IPS-20b (cell line): ENCODE measurements around the gene TBL1XR1.

Experiments
- H3K27ac ChIP-seq: one replicate; pipeline ENCODE4 v1.5.1; 2013; ENCODE audit warnings: low read length
- H3K27me3 ChIP-seq: 2 replicates; pipeline ENCODE4 v1.6.1; 2013; ENCODE audit warnings: mild to moderate bottlenecking, low read length, inconsistent platforms; ENCODE audit not compliant: insufficient read depth
- H3K36me3 ChIP-seq: 2 replicates; pipeline ENCODE4 v1.6.1; 2013; ENCODE audit warnings: low read depth, mild to moderate bottlenecking, inconsistent platforms, low read length, moderate library complexity; ENCODE audit not compliant: insufficient read depth
- H3K4me1 ChIP-seq: 2 replicates; pipeline ENCODE4 v1.6.1; 2013; ENCODE audit warnings: mild to moderate bottlenecking, control low read depth, inconsistent platforms, low read length, moderate library complexity; ENCODE audit not compliant: insufficient read depth
- H3K4me3 ChIP-seq: 2 replicates; pipeline ENCODE4 v1.5.1; 2013; ENCODE audit warnings: mild to moderate bottlenecking, low read length, inconsistent platforms
- H3K9ac ChIP-seq: 2 replicates; pipeline ENCODE4 v1.6.1; 2013; ENCODE audit warnings: low read depth, mild to moderate bottlenecking, inconsistent platforms, low read length, moderate library complexity
- H3K9me3 ChIP-seq: 2 replicates; pipeline ENCODE4 v1.6.1; 2013; ENCODE audit warnings: mild to moderate bottlenecking, low read depth, low read length, inconsistent platforms; ENCODE audit not compliant: insufficient read depth

TBL1XR1 gene

GRCh38 chr3:177197041-177197726, at the start of gene TBL1XR1:
TBL1XR1 (minus strand) TSS chr3:177197482; CDS start chr3:177064977, 132,505 bp downstream.
- no peaks in the 10 kb centered on the region for H3K9me3 ChIP-seq
- H3K4me1 ChIP-seq: peaks cover 29% of the 10 kb centered on the region
- H3K27me3 ChIP-seq: no peaks in the 10 kb centered on the region
- peak within 1 kb of the TSS; percentile 99 for H3K27ac ChIP-seq
- peak within 1 kb of the TSS; percentile 96 for H3K4me3 ChIP-seq
- H3K36me3 ChIP-seq: no peaks in the 10 kb centered on the region
- peak within 1 kb of the TSS; percentile 100 for H3K9ac ChIP-seq

- Histone ChIP-seq H3K27ac (no peak overlapping the region), H3K36me3 (no peaks in the 10 kb centered on the region), H3K27me3 (no peaks in the 10 kb centered on the region), H3K4me1 (0 out of 2 replicates have a peak, but pooled peaks cover 1% of the 10 kb centered on the region), H3K9ac (no peak overlapping the region), H3K4me3 (no peak overlapping the region), H3K9me3 (no peaks in the 10 kb centered on the region)
These were observed 48.0 kb upstream of the TBL1XR1 start for GRCh38 chr3:177245250-177245649.

DNA sequence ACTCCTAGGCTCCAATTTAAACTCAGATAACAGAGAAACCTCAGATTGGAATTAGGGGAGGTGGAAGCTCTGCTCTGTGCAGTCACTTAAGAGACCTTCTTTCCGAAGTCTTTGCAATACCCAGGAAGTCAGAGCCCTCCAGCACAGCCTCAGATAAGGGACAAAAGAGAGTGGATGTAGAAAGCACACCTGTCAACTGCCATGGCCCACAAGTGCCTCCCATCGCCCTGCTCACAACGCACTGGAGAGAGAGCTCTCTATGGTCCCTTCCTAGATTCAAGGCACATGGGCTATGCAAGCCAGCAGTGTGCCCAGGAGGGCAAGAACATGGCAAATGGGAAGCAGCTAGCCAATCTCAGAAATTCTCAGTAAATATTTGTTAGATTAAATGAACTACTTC, 47.3 kb upstream of the TBL1XR1 start:
- H3K27ac ChIP-seq: no peak overlapping the region
- no peaks in the 10 kb centered on the region for H3K4me1 ChIP-seq
- no peaks in the 10 kb centered on the region for H3K27me3 ChIP-seq

GRCh38 chr3:177238686-177239216, 41.5 kb upstream of the TBL1XR1 start:
- Histone ChIP-seq H3K36me3 (no peaks in the 10 kb centered on the region), H3K27me3 (no peaks in the 10 kb centered on the region), H3K9me3 (no peaks in the 10 kb centered on the region), H3K4me3 (no peak overlapping the region), H3K27ac (no peak overlapping the region), H3K9ac (no peak overlapping the region), H3K4me1 (no peaks in the 10 kb centered on the region)

More for the DNA sequence above, 47.3 kb upstream of the TBL1XR1 start:
- H3K9ac ChIP-seq: no peak overlapping the region
- H3K4me3 ChIP-seq: no peak overlapping the region
- no peaks in the 10 kb centered on the region for H3K9me3 ChIP-seq
- no peaks in the 10 kb centered on the region for H3K36me3 ChIP-seq

GRCh38 chr3:177237206-177237605, 39.9 kb upstream of the TBL1XR1 start:
- Histone ChIP-seq H3K4me1 (no peaks in the 10 kb centered on the region), H3K9ac (no peak overlapping the region), H3K4me3 (no peak overlapping the region), H3K36me3 (no peaks in the 10 kb centered on the region), H3K27me3 (no peaks in the 10 kb centered on the region), H3K9me3 (no peaks in the 10 kb centered on the region), H3K27ac (no peak overlapping the region)

DNA sequence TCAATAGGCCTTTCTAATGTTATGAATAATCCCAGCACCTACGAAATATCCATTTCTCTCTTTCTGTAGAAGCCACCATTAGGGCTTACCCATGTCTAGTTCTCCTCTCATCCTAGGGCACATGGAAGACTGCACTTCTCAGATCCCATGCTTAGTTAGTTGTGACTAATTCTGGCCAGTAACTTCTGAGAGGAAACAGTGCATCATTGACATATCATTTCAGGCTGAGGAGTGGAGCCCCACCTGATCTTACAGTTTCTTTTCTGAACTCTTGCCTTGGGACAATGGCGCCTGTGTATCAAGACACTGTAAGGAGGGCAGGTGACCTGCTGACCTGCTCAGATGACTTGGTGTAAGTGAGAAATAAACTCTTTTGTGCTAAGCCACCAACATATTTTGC, 39.4 kb upstream of the TBL1XR1 start:
- Histone ChIP-seq H3K4me1 (no peaks in the 10 kb centered on the region), H3K9me3 (no peaks in the 10 kb centered on the region), H3K27ac (no peak overlapping the region), H3K27me3 (no peaks in the 10 kb centered on the region), H3K4me3 (no peak overlapping the region), H3K36me3 (no peaks in the 10 kb centered on the region), H3K9ac (no peak overlapping the region)

DNA sequence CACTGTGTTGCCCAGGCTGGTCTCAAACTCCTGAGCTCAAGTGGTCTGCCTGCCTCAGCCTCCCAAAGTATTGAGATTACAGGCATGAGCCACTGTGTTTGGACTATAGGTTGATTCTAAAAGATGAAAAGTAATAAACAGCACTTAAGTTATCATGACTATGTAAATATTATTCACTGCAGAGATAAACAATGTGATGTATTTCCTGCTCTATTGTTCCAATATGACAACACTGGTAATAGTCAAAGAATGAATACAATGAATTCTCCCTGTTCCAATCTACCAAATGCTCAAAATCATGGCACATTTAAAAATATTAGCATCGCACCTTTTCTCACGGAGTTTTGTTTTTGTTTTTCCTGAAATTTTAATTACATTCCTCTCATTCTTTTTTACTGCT, 36.8 kb upstream of the TBL1XR1 start:
- Histone ChIP-seq H3K4me3 (no peak overlapping the region), H3K36me3 (no peaks in the 10 kb centered on the region), H3K27me3 (no peaks in the 10 kb centered on the region), H3K9ac (no peak overlapping the region), H3K4me1 (no peaks in the 10 kb centered on the region), H3K27ac (no peak overlapping the region), H3K9me3 (no peaks in the 10 kb centered on the region)

DNA sequence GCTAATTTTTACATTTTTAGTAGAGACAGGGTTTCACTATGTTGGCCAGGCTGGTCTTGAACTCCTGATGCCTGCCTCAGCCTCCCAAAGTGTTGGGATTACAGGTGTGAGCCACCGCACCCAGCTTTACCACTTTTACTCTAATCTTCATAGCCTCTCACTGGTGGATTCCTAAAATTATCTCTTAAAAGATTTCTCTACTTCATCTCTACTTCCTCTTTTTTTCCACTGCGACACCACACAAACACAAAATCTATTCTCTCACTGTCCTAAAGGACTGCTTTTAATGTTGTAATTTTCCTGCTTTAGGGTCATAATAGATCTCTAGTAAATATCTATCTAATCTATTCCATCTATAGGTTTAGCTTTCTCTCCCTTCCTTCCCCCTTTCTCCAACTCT, 34.0 kb upstream of the TBL1XR1 start:
- Histone ChIP-seq H3K9ac (no peak overlapping the region), H3K4me1 (no peaks in the 10 kb centered on the region), H3K36me3 (no peaks in the 10 kb centered on the region), H3K27ac (no peak overlapping the region), H3K9me3 (no peaks in the 10 kb centered on the region), H3K4me3 (no peak overlapping the region), H3K27me3 (no peaks in the 10 kb centered on the region)

DNA sequence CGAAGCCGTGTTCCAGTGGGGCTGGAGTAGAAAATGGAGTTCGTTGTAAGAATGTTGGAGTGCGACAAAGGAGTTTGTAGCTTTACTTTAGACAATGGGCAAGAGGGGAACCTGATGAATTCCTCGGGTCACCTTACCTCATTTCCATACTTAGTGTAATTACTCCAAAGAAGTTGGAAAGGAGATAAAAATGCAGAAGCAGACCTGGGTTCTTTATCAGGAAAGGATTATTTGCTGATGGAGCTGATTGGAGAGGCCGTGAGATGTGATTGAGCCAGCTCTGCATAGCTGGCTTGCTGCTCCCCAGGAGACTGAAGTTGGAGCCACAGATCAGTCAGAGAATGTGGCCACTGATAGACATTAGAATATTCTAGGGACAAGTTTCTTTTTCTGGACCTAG, 33.4 kb upstream of the TBL1XR1 start:
- no peak overlapping the region for H3K27ac ChIP-seq
- H3K36me3 ChIP-seq: no peaks in the 10 kb centered on the region
- no peaks in the 10 kb centered on the region for H3K4me1 ChIP-seq
- H3K4me3 ChIP-seq: no peak overlapping the region
- H3K9me3 ChIP-seq: no peaks in the 10 kb centered on the region
- H3K27me3 ChIP-seq: no peaks in the 10 kb centered on the region
- H3K9ac ChIP-seq: no peak overlapping the region

GRCh38 chr3:177229791-177230190, 32.5 kb upstream of the TBL1XR1 start:
- Histone ChIP-seq H3K27me3 (no peaks in the 10 kb centered on the region), H3K9me3 (no peaks in the 10 kb centered on the region), H3K9ac (no peak overlapping the region), H3K4me1 (no peaks in the 10 kb centered on the region), H3K27ac (no peak overlapping the region), H3K4me3 (no peak overlapping the region), H3K36me3 (no peaks in the 10 kb centered on the region)

DNA sequence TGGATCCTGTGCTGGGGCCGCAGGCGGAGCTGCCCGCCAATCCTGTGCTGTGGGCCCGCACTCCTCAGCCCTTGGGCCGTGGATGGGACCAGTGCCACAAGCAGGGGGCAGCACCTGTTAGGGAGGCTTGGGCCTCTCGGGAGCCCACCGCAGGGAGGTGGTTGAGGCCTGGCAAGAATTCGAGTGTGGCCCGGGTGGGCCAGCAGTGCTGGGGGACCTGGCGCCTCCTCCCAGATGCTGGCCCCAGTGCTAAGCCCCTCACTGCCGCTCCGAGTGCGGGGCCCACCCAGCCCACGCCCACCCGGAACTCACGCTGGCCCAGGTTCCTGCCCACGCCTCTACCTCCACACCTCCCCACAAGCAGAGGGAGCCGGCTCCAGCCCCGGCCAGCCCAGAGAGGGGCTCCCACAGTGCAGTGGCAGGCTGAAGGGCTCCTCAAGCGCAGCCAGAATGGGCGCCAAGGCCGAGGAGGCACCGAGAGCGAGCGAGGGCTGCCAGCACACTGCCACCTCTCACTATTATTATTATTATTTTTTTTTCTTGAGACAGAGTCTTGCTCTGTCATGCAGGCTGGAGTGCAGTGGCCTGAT, 31.4 kb upstream of the TBL1XR1 start:
- Histone ChIP-seq H3K9me3 (no peaks in the 10 kb centered on the region), H3K27me3 (no peaks in the 10 kb centered on the region), H3K4me3 (no peak overlapping the region), H3K9ac (no peak overlapping the region), H3K27ac (no peak overlapping the region), H3K4me1 (no peaks in the 10 kb centered on the region), H3K36me3 (no peaks in the 10 kb centered on the region)

DNA sequence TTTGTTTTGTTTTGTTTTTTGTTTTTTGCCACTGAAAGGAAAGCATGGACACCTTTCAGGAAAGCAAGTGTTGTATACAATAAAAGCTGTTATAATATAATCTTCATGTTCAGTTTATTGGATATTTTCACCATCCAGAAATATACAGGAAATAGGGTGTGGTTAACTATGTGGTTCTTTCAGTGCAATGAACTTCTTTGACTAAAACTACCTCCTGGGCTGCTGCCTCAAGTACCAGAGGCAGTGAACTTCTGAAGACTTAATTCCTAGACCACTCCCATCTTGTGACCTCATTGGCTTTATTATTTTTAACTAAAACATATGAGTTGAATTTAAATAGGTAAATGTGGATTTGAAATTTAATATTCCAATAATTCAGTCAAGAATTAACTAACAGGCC, 27.1 kb upstream of the TBL1XR1 start:
- Histone ChIP-seq H3K27me3 (no peaks in the 10 kb centered on the region), H3K9me3 (no peaks in the 10 kb centered on the region), H3K36me3 (no peaks in the 10 kb centered on the region), H3K9ac (no peak overlapping the region), H3K4me1 (no peaks in the 10 kb centered on the region), H3K27ac (no peak overlapping the region), H3K4me3 (no peak overlapping the region)
